IPS-18a (cell line): Measurements from ENCODE around the gene DFFA.

Experiments
- H3K27ac ChIP-seq: one replicate; pipeline ENCODE4 v1.5.1; 2013; ENCODE audit warnings: low read length
- H3K27me3 ChIP-seq: one replicate; pipeline ENCODE4 v1.6.1; 2013; ENCODE audit warnings: mild to moderate bottlenecking, low read length; ENCODE audit not compliant: control insufficient read depth, insufficient read depth
- H3K36me3 ChIP-seq: one replicate; pipeline ENCODE4 v1.6.1; 2013; ENCODE audit warnings: low read depth, low read length; ENCODE audit not compliant: control insufficient read depth
- H3K4me1 ChIP-seq: one replicate; pipeline ENCODE4 v1.6.1; 2013; ENCODE audit warnings: low read depth, low read length; ENCODE audit not compliant: control insufficient read depth
- H3K4me3 ChIP-seq: one replicate; pipeline ENCODE4 v1.5.1; 2013; ENCODE audit warnings: low read length
- H3K9ac ChIP-seq: one replicate; pipeline ENCODE4 v1.6.1; 2013; ENCODE audit warnings: mild to moderate bottlenecking, low read length, moderate library complexity
- H3K9me3 ChIP-seq: one replicate; pipeline ENCODE4 v1.6.1; 2013; ENCODE audit warnings: low read depth, low read length; ENCODE audit not compliant: control insufficient read depth

The DFFA gene

GRCh38 chr1:10497109-10497508 lies 24.8 kb upstream of the DFFA start:
- H3K9me3 ChIP-seq, result no peaks in the 10 kb centered on the region
- H3K27ac ChIP-seq, result no peak overlapping the region
- H3K27me3 ChIP-seq, result no peaks in the 10 kb centered on the region
- H3K36me3 ChIP-seq, result no peaks in the 10 kb centered on the region
- H3K4me1 ChIP-seq, result peaks cover 6% of the 10 kb centered on the region
- H3K9ac ChIP-seq, result no peak overlapping the region
- no peak overlapping the region for H3K4me3 ChIP-seq

GRCh38 chr1:10495952-10496351 lies 23.6 kb upstream of the DFFA start:
- H3K27ac ChIP-seq, result no peak overlapping the region
- H3K36me3 ChIP-seq, result no peaks in the 10 kb centered on the region
- H3K27me3 ChIP-seq, result no peaks in the 10 kb centered on the region
- H3K4me1 ChIP-seq, result peaks cover 6% of the 10 kb centered on the region
- no peaks in the 10 kb centered on the region for H3K9me3 ChIP-seq
- H3K4me3 ChIP-seq, result no peak overlapping the region
- no peak overlapping the region for H3K9ac ChIP-seq

GRCh38 chr1:10495475-10495817 lies 23.1 kb upstream of the DFFA start:
- H3K9ac ChIP-seq, result no peak overlapping the region
- no peaks in the 10 kb centered on the region for H3K27me3 ChIP-seq
- no peaks in the 10 kb centered on the region for H3K9me3 ChIP-seq
- peaks cover 6% of the 10 kb centered on the region for H3K4me1 ChIP-seq
- H3K4me3 ChIP-seq, result no peak overlapping the region
- no peak overlapping the region for H3K27ac ChIP-seq
- no peaks in the 10 kb centered on the region for H3K36me3 ChIP-seq

- Histone ChIP-seq H3K4me3 (no peak overlapping the region), H3K9me3 (no peaks in the 10 kb centered on the region), H3K9ac (no peak overlapping the region), H3K4me1 (peaks cover 6% of the 10 kb centered on the region), H3K27ac (no peak overlapping the region), H3K27me3 (no peaks in the 10 kb centered on the region), H3K36me3 (no peaks in the 10 kb centered on the region)
Observed at GRCh38 chr1:10494754-10495474, 22.6 kb upstream of the DFFA start.

- H3K9ac ChIP-seq, result no peak overlapping the region
- H3K4me1 ChIP-seq, result peaks cover 6% of the 10 kb centered on the region
- H3K4me3 ChIP-seq, result no peak overlapping the region
- H3K27ac ChIP-seq, result no peak overlapping the region
- H3K9me3 ChIP-seq, result no peaks in the 10 kb centered on the region
- H3K27me3 ChIP-seq, result no peaks in the 10 kb centered on the region
- no peaks in the 10 kb centered on the region for H3K36me3 ChIP-seq
Observed at GRCh38 chr1:10494418-10494753, 22.1 kb upstream of the DFFA start.

GRCh38 chr1:10490286-10490970 lies 18.1 kb upstream of the DFFA start:
- Histone ChIP-seq H3K4me3 (no peak overlapping the region), H3K4me1 (peaks cover 6% of the 10 kb centered on the region), H3K36me3 (no peaks in the 10 kb centered on the region), H3K9me3 (no peaks in the 10 kb centered on the region), H3K27ac (no peak overlapping the region), H3K9ac (no peak overlapping the region), H3K27me3 (no peaks in the 10 kb centered on the region)

- H3K27ac ChIP-seq, result no peak overlapping the region
- H3K9ac ChIP-seq, result no peak overlapping the region
- H3K36me3 ChIP-seq, result no peaks in the 10 kb centered on the region
- H3K4me1 ChIP-seq, result no peaks in the 10 kb centered on the region
- no peaks in the 10 kb centered on the region for H3K27me3 ChIP-seq
- H3K4me3 ChIP-seq, result no peak overlapping the region
- no peaks in the 10 kb centered on the region for H3K9me3 ChIP-seq
Observed at GRCh38 chr1:10489291-10490055, 17.1 kb upstream of the DFFA start.

- Histone ChIP-seq H3K9me3 (no peaks in the 10 kb centered on the region), H3K36me3 (no peaks in the 10 kb centered on the region), H3K9ac (no peak overlapping the region), H3K27me3 (no peaks in the 10 kb centered on the region), H3K4me1 (no peaks in the 10 kb centered on the region), H3K4me3 (no peak overlapping the region), H3K27ac (no peak overlapping the region)
Observed at GRCh38 chr1:10484521-10484920, 12.2 kb upstream of the DFFA start.

GRCh38 chr1:10480614-10481013 lies 8.3 kb upstream of the DFFA start:
- Histone ChIP-seq H3K27ac (no peak overlapping the region), H3K9ac (no peak overlapping the region)

GRCh38 chr1:10479296-10479695 lies 7.0 kb upstream of the DFFA start:
- no peak overlapping the region for H3K27ac ChIP-seq

More at GRCh38 chr1:10480614-10481013, 8.3 kb upstream of the DFFA start:
- no peaks in the 10 kb centered on the region for H3K4me1 ChIP-seq
- no peaks in the 10 kb centered on the region for H3K36me3 ChIP-seq
- H3K9me3 ChIP-seq, result no peaks in the 10 kb centered on the region
- H3K27me3 ChIP-seq, result no peaks in the 10 kb centered on the region
- H3K4me3 ChIP-seq, result no peak overlapping the region

GRCh38 chr1:10475510-10475909 lies 3.2 kb upstream of the DFFA start:
- Histone ChIP-seq H3K36me3 (no peaks in the 10 kb centered on the region), H3K27me3 (no peaks in the 10 kb centered on the region), H3K4me3 (peak overlapping the region; percentile 73), H3K4me1 (peaks cover 8% of the 10 kb centered on the region), H3K9ac (peak overlapping the region; percentile 64), H3K9me3 (no peaks in the 10 kb centered on the region), H3K27ac (no peak overlapping the region)

More at GRCh38 chr1:10479296-10479695, 7.0 kb upstream of the DFFA start:
- H3K9me3 ChIP-seq, result no peaks in the 10 kb centered on the region
- no peak overlapping the region for H3K9ac ChIP-seq
- H3K4me3 ChIP-seq, result no peak overlapping the region
- H3K36me3 ChIP-seq, result no peaks in the 10 kb centered on the region
- H3K4me1 ChIP-seq, result no peaks in the 10 kb centered on the region
- no peaks in the 10 kb centered on the region for H3K27me3 ChIP-seq
